Pons (tissue), 1 donor: ENCODE measurements around the gene C1QTNF1.

Source experiments
- DNase-seq: peaks from one replicate; pipeline ENCODE4 v3.0.0-alpha.2; 2016; ENCODE audit warnings: low spot score

The C1QTNF1 gene

DNA sequence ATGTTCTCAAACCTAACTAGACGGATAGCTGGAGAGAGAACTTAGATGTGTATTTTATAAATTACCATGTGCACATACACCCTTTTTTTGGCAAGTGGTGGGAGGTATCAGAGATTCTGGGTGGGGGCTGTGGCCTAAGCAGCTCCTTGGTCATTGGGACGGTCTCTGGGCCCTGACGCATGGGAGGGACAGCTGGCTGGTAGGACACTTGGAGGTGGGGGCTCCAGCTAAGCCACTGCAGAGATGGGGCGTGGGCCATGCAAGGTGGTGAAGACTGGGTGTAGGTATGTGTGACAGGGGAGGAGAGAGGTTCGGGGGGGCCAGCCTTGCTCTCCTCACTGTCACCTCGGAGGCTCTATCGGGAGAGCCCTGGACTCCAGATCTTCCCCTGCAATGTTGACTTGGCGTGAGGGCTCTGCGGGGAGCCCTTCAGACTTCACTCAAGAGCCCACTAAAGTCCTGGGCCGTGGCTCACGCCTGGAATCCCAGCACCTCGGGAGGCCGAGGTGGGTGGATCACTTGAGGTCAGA, 17.1 kb downstream of the C1QTNF1 start:
- no peak for DNase-seq

DNA sequence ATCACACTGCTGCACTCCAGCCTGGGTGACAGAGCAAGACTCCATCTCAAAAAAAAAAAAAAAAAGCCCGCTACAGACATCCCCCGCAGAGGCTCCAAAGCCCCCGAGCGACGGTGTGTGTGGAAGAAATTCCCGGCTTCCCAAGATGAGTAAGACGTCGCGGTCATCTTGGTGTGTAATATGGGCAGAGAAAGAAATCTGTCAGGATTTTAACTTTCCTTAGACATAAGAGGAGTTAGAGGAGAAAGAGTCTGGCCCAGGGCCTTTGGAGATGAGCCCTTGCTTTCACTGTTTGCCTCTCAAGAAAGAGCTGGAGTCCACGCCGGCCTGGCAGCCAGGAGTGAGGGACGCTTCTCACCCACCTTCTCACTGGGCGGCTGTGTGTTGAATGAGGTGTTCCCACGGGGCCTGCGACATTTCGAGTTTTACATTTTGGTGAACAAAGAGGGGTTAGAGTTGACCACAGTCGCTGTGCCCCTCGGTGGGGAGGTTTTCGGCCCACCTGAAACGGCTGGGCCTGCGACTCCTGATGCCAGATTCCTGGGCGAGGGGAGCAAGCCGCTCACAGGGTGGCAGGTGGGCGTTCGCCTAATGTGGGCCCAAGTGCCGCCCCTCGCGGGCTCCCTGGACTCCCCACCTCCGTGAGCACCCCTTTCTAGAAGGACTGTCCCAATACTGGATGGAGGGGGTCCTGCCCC, 17.9 kb downstream of the C1QTNF1 start:
- DNase-seq = no peak

DNA sequence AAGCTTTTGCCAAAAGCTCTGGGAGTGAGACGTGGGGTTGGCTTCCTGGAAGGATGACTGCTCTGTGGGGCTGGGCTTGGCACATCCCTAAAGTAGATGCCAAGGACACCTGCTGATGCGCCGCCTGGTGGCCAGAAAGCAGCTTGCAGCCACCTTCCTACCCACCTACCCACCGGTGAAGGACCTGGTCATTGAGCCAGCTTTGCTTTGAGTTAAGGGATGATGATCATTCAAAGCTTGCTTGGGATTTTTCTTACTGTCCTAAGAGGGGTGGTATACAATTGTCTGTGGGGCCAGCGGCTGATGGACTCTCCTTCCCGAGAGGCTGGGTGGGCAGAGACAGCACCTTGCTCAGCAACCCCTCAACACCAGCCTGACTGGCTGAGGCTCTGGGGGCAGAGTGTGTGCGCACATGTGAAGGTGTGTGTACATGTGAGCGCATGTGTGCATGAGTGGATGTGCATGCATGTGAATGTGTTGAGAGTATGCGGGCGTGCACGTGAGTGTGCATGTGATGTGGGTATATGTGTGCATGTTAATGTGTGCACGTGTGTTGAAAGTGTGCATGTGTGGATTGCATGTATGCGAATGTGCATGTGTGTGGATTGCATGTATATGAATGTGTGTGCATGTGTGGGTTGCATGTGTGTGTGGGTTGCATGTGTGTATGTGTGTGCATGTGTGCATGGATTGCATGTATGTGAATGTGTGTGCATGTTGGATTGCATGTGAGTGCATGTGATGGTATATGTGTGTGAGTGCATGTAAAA, 18.6 kb downstream of the C1QTNF1 start:
- no peak for DNase-seq

DNA sequence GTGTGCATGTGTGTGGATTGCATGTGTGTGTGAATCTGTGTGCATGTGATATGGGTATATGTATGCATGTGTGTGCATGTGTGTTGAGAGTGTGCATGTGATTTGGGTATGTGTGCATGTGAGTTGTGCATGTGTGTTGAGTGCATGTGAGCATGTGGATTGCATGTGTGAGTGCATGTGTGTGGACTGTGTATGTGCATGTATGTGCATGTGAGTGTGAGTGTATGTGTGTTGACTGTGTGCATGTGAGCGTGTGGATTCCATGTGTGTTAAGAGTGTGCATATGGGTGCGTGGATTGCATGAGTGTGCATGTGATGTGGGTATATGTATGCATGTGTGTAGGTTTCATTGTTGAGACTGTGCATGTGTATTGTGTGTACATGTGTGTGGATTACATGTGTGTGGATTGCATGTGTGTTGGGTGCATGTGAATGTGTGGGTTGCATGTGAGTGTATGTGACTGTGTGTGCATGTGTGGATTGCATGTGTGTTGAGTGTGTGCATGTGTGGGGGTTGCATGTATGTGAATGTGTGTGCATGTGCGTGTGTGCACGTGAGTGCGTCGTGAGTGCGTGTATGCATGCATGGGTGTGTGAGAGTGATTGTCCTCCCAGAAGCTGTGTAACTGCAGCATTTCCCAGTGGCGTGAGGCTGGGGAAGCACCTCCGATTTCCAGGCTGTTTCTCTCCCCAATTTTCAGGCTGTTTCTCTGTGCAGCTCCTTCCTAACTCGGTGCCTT, 19.4 kb downstream of the C1QTNF1 start:
- DNase-seq = no peak

DNA sequence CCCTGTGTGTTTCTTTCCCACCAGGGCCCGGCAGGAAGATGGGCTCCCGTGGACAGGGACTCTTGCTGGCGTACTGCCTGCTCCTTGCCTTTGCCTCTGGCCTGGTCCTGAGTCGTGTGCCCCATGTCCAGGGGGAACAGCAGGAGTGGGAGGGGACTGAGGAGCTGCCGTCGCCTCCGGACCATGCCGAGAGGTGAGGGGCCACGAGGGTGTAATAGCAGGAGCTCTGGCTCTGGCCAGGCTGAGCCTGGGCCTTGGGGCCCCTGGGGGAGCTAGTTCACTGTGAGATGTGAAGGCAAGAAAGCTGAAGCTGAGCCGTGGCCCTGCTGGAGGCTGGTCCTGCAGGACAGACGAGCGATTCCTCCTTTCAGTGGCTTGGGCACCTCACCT, 20.0 kb downstream of the C1QTNF1 start:
- DNase-seq = no peak

DNA sequence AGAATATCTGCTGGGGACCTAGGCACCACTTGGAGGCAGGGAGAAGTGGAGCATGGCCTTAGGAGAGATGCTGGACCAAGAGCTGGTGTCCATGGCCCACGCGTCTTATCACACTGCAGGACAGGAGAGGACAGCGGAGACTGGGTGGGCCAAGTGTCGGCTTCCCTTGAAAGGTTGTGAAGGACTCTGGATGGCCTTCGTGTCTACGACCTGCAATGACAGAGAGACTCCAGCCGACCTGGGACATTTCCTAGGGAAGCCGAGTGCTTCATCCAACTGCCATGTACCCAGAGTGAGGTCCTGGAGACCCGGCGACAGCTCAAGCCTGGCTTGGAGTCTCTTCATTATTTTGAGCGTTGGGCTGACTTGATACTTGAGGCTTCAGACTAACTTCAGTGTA, 20.5 kb downstream of the C1QTNF1 start:
- DNase-seq = no peak

DNA sequence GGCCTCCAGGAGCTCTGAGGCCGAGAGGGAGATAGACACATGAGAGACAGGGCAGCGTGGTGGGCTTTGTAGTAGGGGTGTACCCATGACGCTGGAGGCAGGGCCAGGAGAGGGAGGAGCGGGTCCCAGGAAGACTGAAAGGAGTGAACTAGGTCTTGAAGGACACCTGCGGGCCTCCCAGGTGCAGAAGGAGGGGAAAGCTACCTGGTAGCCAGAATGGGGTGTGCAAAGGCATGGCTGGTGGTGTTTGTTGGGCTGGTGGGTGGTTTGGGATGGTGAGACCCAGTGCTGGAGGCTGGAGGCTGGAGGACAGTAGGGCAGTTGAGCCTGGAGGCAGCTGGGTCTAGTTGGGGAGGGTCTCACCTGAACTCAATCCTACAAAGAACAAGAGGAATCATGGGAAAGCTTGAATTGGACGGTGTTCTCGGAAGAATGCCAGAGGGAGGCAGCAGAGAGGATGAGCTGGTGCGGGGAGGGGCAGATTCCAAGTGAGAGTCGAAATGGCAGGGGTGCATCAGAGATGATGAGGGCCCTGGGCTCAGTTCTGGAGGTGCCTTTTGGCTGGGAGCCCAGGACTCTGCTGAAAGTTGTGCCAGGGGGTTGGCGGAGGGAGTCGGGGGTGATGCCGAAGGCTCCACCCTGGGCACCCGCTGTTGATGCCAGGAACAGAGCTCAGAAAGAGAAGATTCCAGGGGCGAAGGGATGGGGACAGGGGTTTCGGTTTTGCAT, 21.2 kb downstream of the C1QTNF1 start:
- DNase-seq = no peak

DNA sequence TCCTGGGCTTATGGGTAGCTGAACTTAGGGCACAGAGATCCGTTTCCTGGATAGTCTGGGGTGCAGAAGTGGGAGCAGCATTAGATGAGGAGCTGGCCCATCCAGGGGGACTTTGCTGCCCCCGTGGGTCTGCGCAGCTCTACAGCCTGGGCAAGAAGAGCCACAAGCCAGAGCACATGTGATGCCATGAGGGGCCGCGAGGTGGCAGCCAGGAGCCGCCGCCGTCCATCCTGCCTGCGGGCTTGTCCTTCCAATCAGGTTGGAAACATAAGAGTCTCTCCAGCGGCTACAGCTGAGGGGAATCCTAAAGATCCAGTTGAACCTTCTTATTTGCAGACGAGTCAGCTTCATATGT, 21.9 kb downstream of the C1QTNF1 start:
- peak; percentile 48 for DNase-seq

DNA sequence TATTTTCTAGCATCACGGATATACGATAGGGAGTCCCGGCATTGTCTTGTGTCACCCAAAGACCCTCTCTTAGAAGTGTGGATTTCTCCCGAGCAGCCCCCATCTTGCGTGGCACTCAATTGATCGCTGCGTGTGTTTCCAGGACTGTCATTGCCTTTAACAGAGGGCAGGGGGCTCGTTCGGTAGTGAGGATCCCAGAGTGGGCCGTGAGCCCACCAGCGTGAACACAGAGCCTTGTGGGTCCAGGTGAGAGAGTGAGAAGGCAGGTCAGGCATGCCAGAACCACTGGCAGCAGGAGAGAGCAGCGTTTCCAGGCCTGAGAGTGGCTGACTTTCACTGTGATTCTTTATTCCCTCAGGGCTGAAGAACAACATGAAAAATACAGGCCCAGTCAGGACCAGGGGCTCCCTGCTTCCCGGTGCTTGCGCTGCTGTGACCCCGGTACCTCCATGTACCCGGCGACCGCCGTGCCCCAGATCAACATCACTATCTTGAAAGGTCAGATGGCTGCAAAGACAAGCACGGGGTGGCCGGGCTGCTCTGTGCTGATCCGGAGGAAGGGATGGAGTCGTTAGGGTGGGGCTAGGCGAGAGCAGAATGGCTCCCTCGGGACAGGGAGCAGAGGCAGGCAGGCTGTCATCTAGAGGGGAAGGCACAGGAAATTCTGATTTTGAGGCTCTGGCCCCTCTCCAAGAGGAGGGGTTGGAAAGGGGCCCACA, 22.4 kb downstream of the C1QTNF1 start:
- DNase-seq = no peak

DNA sequence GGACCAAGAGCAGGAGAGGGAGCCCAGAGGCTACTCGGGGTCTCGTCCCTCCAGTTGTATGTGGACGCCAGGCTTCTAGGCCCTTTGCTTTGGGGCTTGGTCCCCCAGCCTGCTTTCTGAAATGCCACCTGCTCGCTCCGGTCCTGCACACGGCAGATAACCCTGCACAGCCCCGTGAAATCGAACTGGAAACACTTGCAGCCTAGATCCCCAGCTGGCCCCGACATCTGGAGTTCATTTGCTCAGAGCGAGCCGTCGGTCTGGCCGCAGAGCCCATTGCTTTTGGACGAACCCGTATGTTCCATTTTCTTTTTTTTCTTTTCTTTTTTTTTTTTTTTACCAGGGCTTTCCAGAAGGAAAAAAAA, 22.9 kb downstream of the C1QTNF1 start:
- DNase-seq = no peak

DNA sequence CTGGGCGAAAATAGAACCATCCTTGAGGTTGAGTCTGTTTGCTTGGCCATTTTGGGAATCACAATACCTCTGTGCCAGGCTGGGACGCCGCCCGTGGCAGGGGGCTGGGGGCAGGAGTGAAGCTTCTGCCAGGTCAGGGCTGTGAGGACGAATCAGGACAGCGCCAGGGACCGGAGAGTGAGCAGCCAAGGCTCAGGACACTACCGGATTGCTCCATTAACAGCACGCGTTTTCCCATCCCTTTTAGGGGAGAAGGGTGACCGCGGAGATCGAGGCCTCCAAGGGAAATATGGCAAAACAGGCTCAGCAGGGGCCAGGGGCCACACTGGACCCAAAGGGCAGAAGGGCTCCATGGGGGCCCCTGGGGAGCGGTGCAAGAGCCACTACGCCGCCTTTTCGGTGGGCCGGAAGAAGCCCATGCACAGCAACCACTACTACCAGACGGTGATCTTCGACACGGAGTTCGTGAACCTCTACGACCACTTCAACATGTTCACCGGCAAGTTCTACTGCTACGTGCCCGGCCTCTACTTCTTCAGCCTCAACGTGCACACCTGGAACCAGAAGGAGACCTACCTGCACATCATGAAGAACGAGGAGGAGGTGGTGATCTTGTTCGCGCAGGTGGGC, 23.4 kb downstream of the C1QTNF1 start:
- no peak for DNase-seq

DNA sequence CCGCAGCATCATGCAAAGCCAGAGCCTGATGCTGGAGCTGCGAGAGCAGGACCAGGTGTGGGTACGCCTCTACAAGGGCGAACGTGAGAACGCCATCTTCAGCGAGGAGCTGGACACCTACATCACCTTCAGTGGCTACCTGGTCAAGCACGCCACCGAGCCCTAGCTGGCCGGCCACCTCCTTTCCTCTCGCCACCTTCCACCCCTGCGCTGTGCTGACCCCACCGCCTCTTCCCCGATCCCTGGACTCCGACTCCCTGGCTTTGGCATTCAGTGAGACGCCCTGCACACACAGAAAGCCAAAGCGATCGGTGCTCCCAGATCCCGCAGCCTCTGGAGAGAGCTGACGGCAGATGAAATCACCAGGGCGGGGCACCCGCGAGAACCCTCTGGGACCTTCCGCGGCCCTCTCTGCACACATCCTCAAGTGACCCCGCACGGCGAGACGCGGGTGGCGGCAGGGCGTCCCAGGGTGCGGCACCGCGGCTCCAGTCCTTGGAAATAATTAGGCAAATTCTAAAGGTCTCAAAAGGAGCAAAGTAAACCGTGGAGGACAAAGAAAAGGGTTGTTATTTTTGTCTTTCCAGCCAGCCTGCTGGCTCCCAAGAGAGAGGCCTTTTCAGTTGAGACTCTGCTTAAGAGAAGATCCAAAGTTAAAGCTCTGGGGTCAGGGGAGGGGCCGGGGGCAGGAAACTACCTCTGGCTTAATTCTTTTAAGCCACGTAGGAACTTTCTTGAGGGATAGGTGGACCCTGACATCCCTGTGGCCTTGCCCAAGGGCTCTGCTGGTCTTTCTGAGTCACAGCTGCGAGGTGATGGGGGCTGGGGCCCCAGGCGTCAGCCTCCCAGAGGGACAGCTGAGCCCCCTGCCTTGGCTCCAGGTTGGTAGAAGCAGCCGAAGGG, 24.2 kb downstream of the C1QTNF1 start:
- no peak for DNase-seq

DNA sequence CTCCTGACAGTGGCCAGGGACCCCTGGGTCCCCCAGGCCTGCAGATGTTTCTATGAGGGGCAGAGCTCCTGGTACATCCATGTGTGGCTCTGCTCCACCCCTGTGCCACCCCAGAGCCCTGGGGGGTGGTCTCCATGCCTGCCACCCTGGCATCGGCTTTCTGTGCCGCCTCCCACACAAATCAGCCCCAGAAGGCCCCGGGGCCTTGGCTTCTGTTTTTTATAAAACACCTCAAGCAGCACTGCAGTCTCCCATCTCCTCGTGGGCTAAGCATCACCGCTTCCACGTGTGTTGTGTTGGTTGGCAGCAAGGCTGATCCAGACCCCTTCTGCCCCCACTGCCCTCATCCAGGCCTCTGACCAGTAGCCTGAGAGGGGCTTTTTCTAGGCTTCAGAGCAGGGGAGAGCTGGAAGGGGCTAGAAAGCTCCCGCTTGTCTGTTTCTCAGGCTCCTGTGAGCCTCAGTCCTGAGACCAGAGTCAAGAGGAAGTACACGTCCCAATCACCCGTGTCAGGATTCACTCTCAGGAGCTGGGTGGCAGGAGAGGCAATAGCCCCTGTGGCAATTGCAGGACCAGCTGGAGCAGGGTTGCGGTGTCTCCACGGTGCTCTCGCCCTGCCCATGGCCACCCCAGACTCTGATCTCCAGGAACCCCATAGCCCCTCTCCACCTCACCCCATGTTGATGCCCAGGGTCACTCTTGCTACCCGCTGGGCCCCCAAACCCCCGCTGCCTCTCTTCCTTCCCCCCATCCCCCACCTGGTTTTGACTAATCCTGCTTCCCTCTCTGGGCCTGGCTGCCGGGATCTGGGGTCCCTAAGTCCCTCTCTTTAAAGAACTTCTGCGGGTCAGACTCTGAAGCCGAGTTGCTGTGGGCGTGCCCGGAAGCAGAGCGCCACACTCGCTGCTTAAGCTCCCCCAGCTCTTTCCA, 25.1 kb downstream of the C1QTNF1 start:
- no peak for DNase-seq

DNA sequence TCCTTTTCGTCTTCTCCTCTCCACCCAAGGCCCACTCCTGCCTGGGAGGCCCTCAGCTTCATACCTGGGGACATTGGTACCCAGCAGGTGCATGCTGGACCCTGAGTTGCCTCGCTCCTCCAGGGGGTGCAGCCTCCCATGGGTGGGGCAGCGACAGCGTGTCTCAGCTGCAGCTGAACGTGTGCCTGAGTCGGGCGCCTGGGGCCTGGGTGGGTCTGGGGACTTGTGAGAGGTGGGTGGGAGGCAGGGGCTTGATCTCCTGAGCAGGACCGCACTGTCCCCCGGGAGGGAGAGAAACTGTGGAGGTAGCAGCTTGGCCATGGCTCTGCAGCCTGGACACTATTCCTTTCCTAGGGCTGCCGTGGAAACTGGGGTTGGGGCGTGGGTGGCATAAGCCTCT, 25.9 kb downstream of the C1QTNF1 start:
- DNase-seq = no peak

DNA sequence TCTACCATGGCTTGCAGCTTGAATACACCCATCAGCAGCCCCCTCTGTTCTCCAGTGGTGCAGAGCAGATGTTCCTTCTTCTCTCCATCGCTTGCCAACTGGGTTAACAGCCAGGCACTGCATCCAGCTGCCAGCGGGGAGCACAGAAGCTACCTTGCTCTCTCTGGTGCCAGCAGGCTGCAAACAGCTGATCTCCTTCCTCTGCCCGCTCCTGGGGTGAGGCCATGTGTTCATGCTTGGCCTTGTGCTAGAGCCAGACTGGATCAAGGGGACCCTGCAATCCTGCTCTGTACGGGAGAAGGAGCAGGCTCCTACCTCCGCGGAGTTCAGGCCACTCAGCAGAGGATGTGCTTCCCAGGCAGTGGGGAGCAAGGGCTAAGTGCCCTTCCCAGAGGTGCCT, 26.6 kb downstream of the C1QTNF1 start:
- no peak for DNase-seq

DNA sequence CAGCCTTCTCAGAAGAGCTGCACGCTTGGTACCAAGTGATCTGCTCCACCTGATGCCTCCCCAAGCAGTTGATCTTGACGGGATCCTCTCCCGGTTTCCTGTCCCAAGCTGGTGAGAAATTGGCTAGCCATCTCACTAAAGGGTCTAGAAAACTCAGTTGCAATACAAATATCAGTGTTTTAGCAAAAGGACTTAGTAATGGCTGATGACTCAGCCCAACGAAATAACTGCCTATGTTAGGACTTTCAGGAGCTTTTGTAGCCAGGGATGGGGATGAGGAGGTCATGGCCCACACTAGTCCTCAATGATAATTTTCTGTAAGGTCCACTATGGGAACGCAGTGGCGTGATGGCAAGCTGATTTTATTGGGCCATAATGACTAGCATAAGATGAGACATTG, 27.3 kb downstream of the C1QTNF1 start:
- no peak for DNase-seq

DNA sequence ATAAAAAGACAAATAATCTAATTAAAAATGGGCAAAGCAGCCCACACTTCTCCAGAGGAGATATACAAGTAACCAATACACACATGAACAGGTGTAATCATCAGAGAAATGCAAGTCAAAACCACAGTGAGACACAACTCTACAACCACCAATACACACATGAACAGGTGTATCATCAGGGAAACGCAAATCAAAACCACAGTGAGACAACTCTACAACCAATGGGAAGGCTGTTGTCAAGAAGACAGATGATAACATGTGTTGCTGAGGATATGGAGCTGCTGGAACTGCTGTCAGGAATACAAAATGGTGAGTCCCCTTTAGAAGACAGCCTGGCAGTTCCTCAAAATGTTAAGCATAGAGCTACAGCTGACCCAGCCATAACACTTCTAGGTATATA, 28.2 kb downstream of the C1QTNF1 start:
- DNase-seq = no peak

DNA sequence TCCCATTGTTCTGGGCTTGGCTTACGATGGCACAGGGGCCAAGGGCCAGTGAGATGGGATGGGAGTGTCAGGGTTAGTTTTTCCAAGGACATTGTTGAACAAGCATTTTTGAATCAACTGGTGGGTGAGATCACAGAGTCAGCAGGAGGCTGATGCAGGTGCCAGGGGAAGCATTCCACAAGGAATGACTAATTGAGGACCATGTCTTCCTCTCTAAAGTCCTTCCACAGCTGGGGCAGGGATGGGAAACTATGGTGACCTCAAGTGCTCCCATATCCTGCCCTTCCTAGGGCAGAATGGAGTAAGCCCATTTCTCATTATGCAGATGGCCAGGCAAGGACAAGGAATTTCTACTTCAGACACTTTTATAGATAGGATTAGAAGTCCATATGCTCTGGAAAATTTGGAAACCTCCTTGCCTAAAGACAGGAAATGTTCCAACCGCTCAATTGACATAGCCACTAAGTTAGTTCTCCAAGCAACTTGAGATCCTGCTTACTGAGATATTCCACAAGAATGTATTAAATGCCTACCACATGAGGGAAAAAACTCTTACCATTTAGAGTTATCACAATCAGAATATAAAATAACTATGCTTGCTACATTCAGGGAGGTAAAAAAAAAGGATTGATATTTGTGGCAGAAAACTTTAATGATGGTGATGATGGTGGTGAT, 29.4 kb downstream of the C1QTNF1 start:
- DNase-seq = no peak
